Pancreas (tissue), 10 donors: ENCODE results near the gene AGXT2. TPM values are rescaled to one million over a fixed set of nuclear protein-coding genes. Genes with fewer than 3 reads are reported as not detected.

Source experiments
- ATAC-seq, 4 donors: fragments of 200-7000 bp; cut with Tn5 transposase; one replicate each; pipeline versions ENCODE4 v1.8.0 to v1.9.1; 2020; ENCODE audit warnings: mild to moderate bottlenecking in 4 of 4, moderate library complexity in 4 of 4
- DNase-seq, 6 donors: peaks; one replicate each; pipeline ENCODE4 v3.0.0-alpha.2; 2020
- FAIRE-seq: peaks from 2 replicates; lab custom pipeline; 2012; peaks lifted over from hg19 to GRCh38; lab: Jason Lieb, UNC
- H3K27ac ChIP-seq, 4 donors: fragments of 200-600 bp; sonication (generic); 1 replicate in 3 of 4; 2 replicates in 1 of 4; pipeline versions ENCODE4 v1.5.0 to v1.8.0; 2020
- H3K27me3 ChIP-seq, 4 donors: fragments of 200-600 bp; one replicate each; pipeline ENCODE4 v1.8.0; 2021
- H3K36me3 ChIP-seq, 3 donors: fragments of 200-600 bp; sonication (generic) in 1 of 3; one replicate each; pipeline versions ENCODE4 v1.5.0 to v1.8.0; 2020 to 2021
- H3K4me1 ChIP-seq, 3 donors: fragments of 200-600 bp; one replicate each; pipeline ENCODE4 v1.8.0; 2021
- H3K4me3 ChIP-seq, 4 donors: fragments of 200-600 bp; sonication (generic) in 2 of 4; one replicate each; pipeline versions ENCODE4 v1.5.0 to v1.8.0; 2020 to 2021
- H3K9me3 ChIP-seq, 4 donors: fragments of 200-600 bp; one replicate each; pipeline ENCODE4 v1.8.0; 2021
- CTCF ChIP-seq, 4 donors: fragments of 200-600 bp; sonication (generic) in 3 of 4; IDR thresholded peaks; one replicate each; pipeline versions ENCODE4 v1.5.0 to v1.8.0; 2021; ENCODE audit warnings: antibody characterized with exemption in 4 of 4
- WGBS, 2 donors: extraction: QIAGEN DNeasy Blood & Tissue Kit; methylation state at CpG; one replicate each; pipeline ENCODE4 v1.1.7; 2013; 5-methylcytosine and 5-hydroxymethylcytosine counted together
- intact Hi-C, 3 donors: fragments of 100-400 bp; cut with DNase I; formaldehyde crosslinking; loops; one replicate each; pipeline versions ENCODE4 v1.11.1 to v1.14.2; 2022
- polyA plus RNA-seq, 2 donors: library from polyadenylated mRNA; stranded (reverse); fragments of 200-250 nt; gene quantifications; one replicate each; pipeline ENCODE4 v1.2.3, GENCODE V29; 2013
- total RNA-seq, 6 donors: library from RNA; stranded (reverse); fragmentation: NEBNext Ultra II Directional in 4 of 6; extraction: Animal tissue kit (Norgen Biotek cat#: 25700) in 4 of 6; gene quantifications; one replicate each; pipeline versions ENCODE4 v1.2.1 to v1.2.4, GENCODE V29; 2021 to 2023
- donor health status: healthy with polysubstance abuse.
- donor health status: DM: no; HTN: no; CAD: no; lungs with moderate emphysema.
- donor health status: DM: no; HTN: no; CAD: no.
- donor health status: control.
- donor health status: control.
- donor health status: Bipolar disorder and iron deficiency.
- donor health status: DM: yes; HTN: yes; CAD: no.
- donor health status: DM: no; HTN: no; CAD: no.
- donor health status: DM: no; HTN: no; CAD: no.
- donor health status: DM: yes; HTN: yes; CAD: no.

Gene AGXT2
- total and polyA plus RNA-seq, 8 donors: not detected

GRCh38 chr5:35026280-35026840, 21.4 kb downstream of the AGXT2 start:
- ATAC-seq: peak; percentile 57 to 80 (median 70)
- DNase-seq: no peak

GRCh38 chr5:35024911-35025510, 22.7 kb downstream of the AGXT2 start:
- FAIRE-seq (no peak), ATAC-seq (no peak), DNase-seq (no peak)
- Histone ChIP-seq H3K4me1 (peaks cover 0 to 13% (median 12%) of the 10 kb centered on the region in 3 donors), H3K36me3 (no peaks in the 10 kb centered on the region), H3K27me3 (no peaks in the 10 kb centered on the region), H3K9me3 (no peaks in the 10 kb centered on the region), H3K4me3 (no peak overlapping the region), H3K27ac (no peak overlapping the region)
- no peak for TF ChIP-seq CTCF (IDR thresholded peaks at IDR 0.05)
- 68 to 78% methylated on average over 10 of the region's 10 CpGs for WGBS, 2 donors
- intact Hi-C loops: no loop called here

More at GRCh38 chr5:35026280-35026840, 21.4 kb downstream of the AGXT2 start:
- TF ChIP-seq CTCF (IDR thresholded peaks at IDR 0.05): no peak
- intact Hi-C loops: no loop called here
- Histone ChIP-seq H3K4me3 (no peak overlapping the region), H3K36me3 (no peaks in the 10 kb centered on the region), H3K27ac (no peak overlapping the region), H3K9me3 (no peaks in the 10 kb centered on the region), H3K4me1 (peaks cover 0 to 13% (median 12%) of the 10 kb centered on the region in 3 donors), H3K27me3 (no peaks in the 10 kb centered on the region)
- 17 to 19% methylated on average over 5 of the region's 5 CpGs for WGBS, 2 donors
- no peak for FAIRE-seq

GRCh38 chr5:35023391-35024178, 24.2 kb downstream of the AGXT2 start:
- Histone ChIP-seq H3K9me3 (no peaks in the 10 kb centered on the region), H3K27me3 (no peaks in the 10 kb centered on the region), H3K4me1 (peaks cover 0 to 13% (median 12%) of the 10 kb centered on the region in 3 donors), H3K4me3 (no peak overlapping the region), H3K36me3 (no peaks in the 10 kb centered on the region), H3K27ac (no peak overlapping the region)
- ATAC-seq (no peak), FAIRE-seq (no peak), DNase-seq (no peak)
- intact Hi-C loops: no loop called here
- 85 to 96% methylated on average over 7 of the region's 7 CpGs for WGBS, 2 donors
- TF ChIP-seq CTCF (IDR thresholded peaks at IDR 0.05): no peak

DNA sequence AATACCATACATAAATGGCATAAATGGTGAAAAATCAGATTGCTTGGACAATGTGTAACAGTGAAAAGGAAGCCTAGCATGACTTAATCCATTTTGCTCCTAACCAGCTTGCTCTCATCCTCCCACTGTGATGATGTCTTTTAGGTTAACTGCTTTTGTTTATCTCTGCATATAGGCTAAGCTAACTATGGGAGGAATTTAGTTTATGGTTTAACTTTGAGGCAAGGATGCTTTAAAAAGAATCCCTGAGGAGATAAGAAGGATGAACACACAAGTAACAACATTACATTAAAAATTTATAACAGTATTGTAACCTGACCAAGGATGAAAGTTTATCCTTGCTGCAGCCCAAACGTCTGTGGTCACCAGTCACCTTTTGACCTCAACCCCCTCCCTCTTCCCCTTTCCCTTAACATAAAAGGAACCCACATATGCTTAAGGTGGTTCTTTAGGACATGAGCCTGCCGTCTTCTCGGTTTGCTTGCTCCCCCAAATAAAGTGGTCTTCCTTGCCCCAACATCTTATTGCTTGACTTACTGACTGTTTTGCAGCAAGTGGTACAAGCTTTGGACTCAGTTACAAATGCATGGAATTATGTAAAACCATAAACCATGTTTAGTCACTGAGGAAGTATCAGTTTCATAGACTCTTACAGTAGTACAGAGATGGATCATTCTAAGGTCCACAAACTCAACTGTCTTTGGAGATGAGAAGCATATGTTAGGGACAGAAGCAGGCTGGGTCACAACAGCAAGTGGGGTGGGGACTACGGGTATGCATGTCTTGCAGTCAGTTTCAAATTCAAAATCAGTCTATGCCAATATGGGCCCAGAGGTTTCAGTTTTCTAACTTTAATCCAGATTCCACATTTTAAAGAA, 31.3 kb downstream of the AGXT2 start:
- FAIRE-seq (no peak), ATAC-seq (no peak), DNase-seq (no peak)
- Histone ChIP-seq H3K9me3 (no peaks in the 10 kb centered on the region), H3K27me3 (no peaks in the 10 kb centered on the region), H3K4me1 (no peaks in the 10 kb centered on the region), H3K4me3 (no peak overlapping the region), H3K36me3 (no peaks in the 10 kb centered on the region), H3K27ac (no peak overlapping the region)
- intact Hi-C loops: no loop called here
- no peak for TF ChIP-seq CTCF (IDR thresholded peaks at IDR 0.05)
- WGBS, 2 donors: 53 to 55% methylated on average over 4 of the region's 4 CpGs
